ENCODE results near the gene CHSY1. TPM values are rescaled to one million over a fixed set of nuclear protein-coding genes. Genes with fewer than 3 reads are reported as not detected.

CHSY1 gene
- total and polyA plus RNA-seq, 2 of the 13 experiments (the other 11 are each of a cell fraction or from before 2014, with no cell fraction given): 13.3 to 13.7 TPM

- WGBS (ENCODE audit: low lambda C conversion rate): 27% methylated on average over 3 of the region's 12 CpGs
- Histone ChIP-seq H3K4me1 (ENCODE audit: insufficient read depth, low read length) (peaks cover 12% of the 10 kb centered on the region), H3K27me3 (ENCODE audit: control insufficient read depth in 1 of 2, insufficient read depth in 2 of 2, low read length in 2 of 2) (peaks cover 0 to 4% of the 10 kb centered on the region in 2 experiments; a peak in 1 of 5 replicates), H3K27ac (ENCODE audit: extremely low read length, insufficient read depth, low read length) (no peak overlapping the region), H3K4me3 (replicated peaks in 1 of 3; ENCODE audit: insufficient read depth in 1 of 3, low read depth in 2 of 3, low read length in 3 of 3) (no peak overlapping the region), H3K79me2 (ENCODE audit: insufficient read depth, low read length) (no peaks in the 10 kb centered on the region), H3K9me3 (ENCODE audit: low read length) (peaks cover 30% of the 10 kb centered on the region), H3K36me3 (replicated peaks in 1 of 2; ENCODE audit: control insufficient read depth in 1 of 2, insufficient read depth in 2 of 2, low read length in 2 of 2) (no peaks in the 10 kb centered on the region), H4K20me1 (ENCODE audit: insufficient read depth, low read length) (no peaks in the 10 kb centered on the region), H3K4me2 (ENCODE audit: low read depth, low read length) (no peak overlapping the region), H2AFZ (ENCODE audit: low read length) (no peak overlapping the region), H3K9ac (ENCODE audit: insufficient read depth, low read depth, low read length) (no peak overlapping the region)
- FAIRE-seq (no peak), DNase-seq (ENCODE audit: low spot score) (no peak), ATAC-seq (no peak; the same call in 2 of the 3 replicates)
- ChIA-PET POLR2A (no interaction called here), CTCF (ENCODE audit: low intra/inter-chr PET ratio, low total read pairs) (no interaction called here)
- no TSS peak for BruUV-seq (replicated peaks)
- in situ Hi-C loops (cut with HindIII; ENCODE audit: extremely low pct_ligation_motif_present, low pct_unique_long_range_greater_than_20kb) (no loop called here), intact Hi-C loops (cut with micrococcal nuclease; ENCODE audit: unreplicated experiment) (no loop called here)
- TF ChIP-seq YY1 (IDR thresholded peaks at IDR 0.05; ENCODE audit: insufficient read depth, insufficient replicate concordance, low read depth, low read length): no peak
- no peak for TF ChIP-seq HNRNPUL1 (IDR thresholded peaks at IDR 0.05; ENCODE audit: low read depth, low read length)
- TF ChIP-seq MED8 (CRISPR knock-in tag; IDR thresholded peaks at IDR 0.05; ENCODE audit: insufficient replicate concordance): no peak
- TF ChIP-seq BORCS8-MEF2B (CRISPR knock-in tag; IDR thresholded peaks at IDR 0.05): no peak
- no peak for TF ChIP-seq SNAPC2 (CRISPR knock-in tag; IDR thresholded peaks at IDR 0.05)
- TF ChIP-seq ZC3H4 (CRISPR knock-in tag; IDR thresholded peaks at IDR 0.05; ENCODE audit: borderline replicate concordance): no peak
- no peak for TF ChIP-seq BRCA1 (CRISPR knock-in tag; IDR thresholded peaks at IDR 0.05)
Measured at GRCh38 chr15:101162701-101163483, 89.0 kb downstream of the CHSY1 start.

- Histone ChIP-seq H2AFZ (ENCODE audit: low read length) (no peak overlapping the region), H3K4me3 (replicated peaks in 1 of 3; ENCODE audit: insufficient read depth in 1 of 3, low read depth in 2 of 3, low read length in 3 of 3) (no peak overlapping the region), H3K27me3 (ENCODE audit: control insufficient read depth in 1 of 2, insufficient read depth in 2 of 2, low read length in 2 of 2) (peaks cover 0 to 6% of the 10 kb centered on the region in 2 experiments; a peak in 1 of 5 replicates), H3K79me2 (ENCODE audit: insufficient read depth, low read length) (no peaks in the 10 kb centered on the region), H4K20me1 (ENCODE audit: insufficient read depth, low read length) (no peaks in the 10 kb centered on the region), H3K36me3 (replicated peaks in 1 of 2; ENCODE audit: control insufficient read depth in 1 of 2, insufficient read depth in 2 of 2, low read length in 2 of 2) (no peaks in the 10 kb centered on the region), H3K9me3 (ENCODE audit: low read length) (peaks cover 28% of the 10 kb centered on the region), H3K4me2 (ENCODE audit: low read depth, low read length) (no peak overlapping the region), H3K4me1 (ENCODE audit: insufficient read depth, low read length) (no peaks in the 10 kb centered on the region; the same call in 1 of the 2 replicates), H3K27ac (ENCODE audit: extremely low read length, insufficient read depth, low read length) (no peak overlapping the region), H3K9ac (ENCODE audit: insufficient read depth, low read depth, low read length) (no peak overlapping the region)
- BruUV-seq (replicated peaks): no TSS peak
- intact Hi-C loops (cut with micrococcal nuclease; ENCODE audit: unreplicated experiment): no loop called here
- in situ Hi-C loops (cut with HindIII; ENCODE audit: extremely low pct_ligation_motif_present, low pct_unique_long_range_greater_than_20kb): no loop called here
- ChIA-PET POLR2A (no interaction called here), CTCF (ENCODE audit: low intra/inter-chr PET ratio, low total read pairs) (no interaction called here)
- DNase-seq (ENCODE audit: low spot score): no peak
- FAIRE-seq: no peak
- no peak for ATAC-seq
- WGBS (ENCODE audit: low lambda C conversion rate): 53% methylated on average over 7 of the region's 8 CpGs
- no peak for TF ChIP-seq ARID4A (CRISPR knock-in tag; IDR thresholded peaks at IDR 0.05; ENCODE audit: borderline replicate concordance)
- no peak for TF ChIP-seq ZBTB46 (CRISPR knock-in tag; IDR thresholded peaks at IDR 0.05; ENCODE audit: borderline replicate concordance)
Measured at GRCh38 chr15:101161656-101162055, 90.2 kb downstream of the CHSY1 start.

Data from HepG2 (cell line).